A549 (cell line): Measurements from ENCODE around the gene RAP1A.

Experiments used
- CBX2 ChIP-seq: fragments of 200-600 bp; sonication (generic); IDR thresholded peaks from 2 replicates; pipeline ENCODE4 v1.6.1; 2016; ENCODE audit warnings: low read depth, mild to moderate bottlenecking, borderline replicate concordance
- ESRRA ChIP-seq: fragments of 150-350 bp; IDR thresholded peaks from 2 replicates; pipeline ENCODE4 v1.6.1; 2014; ENCODE audit warnings: mild to moderate bottlenecking, low read length, borderline replicate concordance
- MAZ ChIP-seq: fragments of 150-350 bp; IDR thresholded peaks from 2 replicates; pipeline ENCODE4 v1.6.1; 2014; ENCODE audit warnings: antibody characterized with exemption, low read depth, low read length, borderline replicate concordance

DNA sequence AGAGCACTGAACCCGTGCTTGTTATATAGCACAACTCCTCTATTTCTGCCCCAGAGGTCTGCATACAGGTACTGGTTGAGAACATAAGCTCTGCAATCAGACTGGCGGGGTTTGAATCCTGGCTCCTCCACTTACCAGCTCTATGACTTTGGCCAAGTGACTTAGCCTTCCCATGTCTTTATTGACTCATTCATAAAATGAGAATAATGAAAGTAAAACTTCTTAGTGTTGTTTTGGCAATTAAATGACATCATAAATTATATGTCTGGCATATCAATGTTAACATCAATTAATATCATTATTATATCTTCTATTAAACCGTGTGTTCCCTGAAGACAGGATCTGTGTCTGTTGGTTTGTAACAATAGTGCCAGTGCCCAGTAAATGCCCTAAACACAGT lies 115.3 kb downstream of the RAP1A start:
- TF ChIP-seq CBX2 (no peak), MAZ (no peak), ESRRA (no peak)
